ENCODE results near the gene ATP5F1D.
"Not testable (repeated sequence)": the region's sequence is repeated elsewhere in the genome, so short reads cannot be mapped to it uniquely, and the experiment has no call there.

ATP5F1D gene

DNA sequence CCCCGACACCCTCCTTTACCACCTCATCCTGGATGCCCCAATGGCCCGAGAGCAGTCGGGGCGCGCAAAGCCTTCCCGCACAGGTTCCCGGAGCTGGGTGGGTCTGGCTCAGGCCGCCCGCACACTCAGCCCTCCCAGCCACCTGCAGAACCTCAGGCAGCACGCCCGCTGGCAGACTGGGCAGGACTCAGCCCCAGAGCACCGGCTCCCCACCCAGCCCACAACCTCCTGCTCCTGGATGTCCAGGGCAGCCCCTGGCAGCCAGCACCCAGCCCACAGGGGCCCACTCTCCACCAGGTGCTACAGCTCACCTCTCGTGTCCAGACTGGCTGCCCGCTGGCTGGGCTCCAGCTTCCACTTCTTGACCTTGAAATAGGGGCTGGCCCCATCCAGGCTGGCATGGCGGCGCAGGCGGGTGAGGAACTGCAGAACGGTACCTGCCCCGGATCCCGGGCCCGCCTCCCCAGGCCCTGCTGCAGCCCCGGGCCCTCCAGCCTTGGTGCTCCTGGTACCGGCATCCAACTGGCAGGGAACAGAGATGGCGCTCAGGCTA is 8.4 kb upstream of the ATP5F1D start:
- no peak for DNase-seq

DNA sequence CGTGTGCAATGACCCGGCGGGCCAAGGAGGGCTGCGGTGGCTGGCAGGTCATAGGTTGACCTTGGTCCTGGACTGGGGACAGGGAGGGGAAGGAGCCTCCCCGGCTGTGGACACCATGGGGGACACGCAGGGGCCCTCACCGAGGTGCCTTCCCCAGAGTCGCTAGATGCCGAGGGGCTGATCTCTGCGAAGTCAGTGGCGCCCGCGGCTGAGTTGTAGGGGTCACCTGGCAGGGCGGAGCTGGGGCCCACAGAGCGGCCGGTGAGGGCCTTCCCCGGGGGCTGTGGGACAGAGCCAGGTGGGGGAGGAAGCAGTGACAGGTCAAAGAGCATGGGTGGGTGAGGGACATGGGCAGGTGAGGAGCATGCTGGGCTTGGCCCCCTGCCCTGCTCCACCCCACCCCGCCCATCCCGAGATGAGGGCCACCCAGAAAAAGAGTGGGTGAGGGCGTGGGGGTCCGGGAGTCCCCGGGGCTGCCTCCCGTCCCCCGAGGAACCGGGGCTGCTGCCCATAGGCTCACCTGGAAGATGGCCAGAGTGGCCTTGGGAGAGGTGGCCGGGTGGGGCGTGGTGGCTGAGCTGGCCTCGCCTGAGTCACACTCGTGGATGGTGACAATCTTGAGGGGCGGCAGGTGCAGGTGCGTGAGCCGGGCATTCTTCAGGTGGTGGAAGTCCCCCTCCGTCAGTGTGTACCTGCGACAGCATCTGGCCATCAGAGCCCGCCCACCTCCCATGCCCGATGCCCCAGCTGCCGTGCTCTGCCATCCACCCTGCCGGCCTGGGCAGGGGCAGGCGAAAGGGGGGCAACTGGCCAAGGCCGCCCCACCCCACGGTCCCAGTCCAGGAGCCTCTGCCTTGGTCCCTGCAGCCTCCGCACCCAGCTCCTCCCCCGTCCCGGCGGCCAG is 7.2 kb upstream of the ATP5F1D start:
- DNase-seq = no peak

DNA sequence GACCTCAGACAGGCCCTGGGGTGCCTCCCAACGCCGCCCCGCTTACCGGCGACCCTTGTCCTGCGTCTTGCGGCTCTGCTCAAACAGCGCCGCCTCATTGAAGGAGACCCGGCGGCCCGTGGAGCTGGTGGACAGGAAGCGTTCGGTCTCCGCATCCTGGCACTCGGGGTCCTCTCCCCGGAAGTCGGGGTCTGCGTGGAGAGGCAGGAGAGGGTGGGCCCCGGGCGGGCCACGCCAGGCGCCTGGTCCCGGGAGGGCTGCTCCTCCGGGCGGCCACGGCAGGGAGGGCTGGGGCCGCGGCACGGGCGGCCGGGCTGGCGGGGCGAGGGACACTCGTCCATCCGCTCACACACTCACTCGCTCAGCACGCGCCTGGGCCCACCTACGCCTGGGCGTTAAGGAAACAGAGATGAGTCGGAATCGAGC is 6.6 kb upstream of the ATP5F1D start:
- no peak for DNase-seq

DNA sequence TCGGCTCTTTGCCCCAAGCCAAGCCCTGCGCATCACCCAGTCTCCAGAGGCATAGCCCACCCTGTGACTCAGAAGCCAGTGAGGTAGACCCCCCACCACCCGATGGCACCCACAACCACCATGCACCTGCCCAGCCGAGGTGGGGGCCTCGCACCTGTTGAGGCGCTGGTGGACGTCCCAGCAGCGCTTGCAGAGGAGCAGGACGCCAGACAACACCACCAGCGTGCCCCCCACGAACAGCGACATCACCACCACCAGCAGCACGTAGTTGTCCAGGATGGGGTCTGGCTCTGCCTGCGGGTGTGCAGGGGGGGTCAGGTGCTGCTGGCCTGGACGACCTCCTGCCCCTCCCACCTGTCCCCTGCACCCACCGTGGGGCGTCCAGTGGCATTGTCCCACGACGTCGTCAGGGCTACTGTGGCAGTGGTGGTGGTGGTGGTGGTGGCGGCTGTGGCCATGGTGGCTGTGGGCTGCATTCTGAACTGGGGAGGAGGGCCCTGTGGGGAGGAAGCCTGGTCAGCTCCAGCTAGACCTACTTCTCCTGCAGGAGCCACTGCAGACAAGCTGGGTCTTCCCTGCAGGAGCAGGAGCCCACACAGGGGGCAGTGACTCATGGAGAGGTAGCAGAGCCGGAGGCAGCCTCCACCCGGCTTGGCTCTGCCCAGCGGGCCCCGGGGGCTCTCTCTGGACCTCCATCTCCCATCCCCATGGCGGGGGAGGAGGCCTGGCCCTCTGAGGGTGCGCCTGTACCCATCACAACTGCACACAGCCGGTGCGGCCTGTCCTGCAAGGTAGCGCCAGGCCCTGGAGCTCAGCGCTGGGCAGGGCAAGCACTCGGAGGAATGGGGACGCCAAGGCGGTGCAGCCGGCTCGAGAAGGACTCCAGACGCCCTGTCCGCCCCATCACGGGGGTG is 5.7 kb upstream of the ATP5F1D start:
- DNase-seq = no peak

DNA sequence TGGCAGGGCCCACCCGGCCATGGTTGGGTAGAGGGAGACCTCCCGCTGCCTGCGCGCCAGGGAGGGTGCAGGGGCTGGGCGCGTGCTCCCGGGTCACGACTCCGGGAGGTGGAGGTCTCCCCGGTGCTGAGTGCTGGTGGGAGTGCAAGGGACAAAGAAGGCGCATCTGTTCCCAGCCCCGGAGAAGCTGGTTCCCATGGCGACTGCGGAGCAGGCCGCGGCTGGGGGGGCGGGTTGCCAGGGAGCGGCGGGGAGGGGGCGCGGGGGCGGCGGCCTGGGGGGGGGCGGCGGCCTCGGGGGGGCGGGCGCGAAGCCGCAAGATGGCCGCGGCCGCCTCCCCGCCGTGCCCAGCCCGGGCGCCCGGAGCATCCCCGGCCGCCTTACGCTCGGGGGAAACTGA is 5.0 kb upstream of the ATP5F1D start:
- no peak for DNase-seq

DNA sequence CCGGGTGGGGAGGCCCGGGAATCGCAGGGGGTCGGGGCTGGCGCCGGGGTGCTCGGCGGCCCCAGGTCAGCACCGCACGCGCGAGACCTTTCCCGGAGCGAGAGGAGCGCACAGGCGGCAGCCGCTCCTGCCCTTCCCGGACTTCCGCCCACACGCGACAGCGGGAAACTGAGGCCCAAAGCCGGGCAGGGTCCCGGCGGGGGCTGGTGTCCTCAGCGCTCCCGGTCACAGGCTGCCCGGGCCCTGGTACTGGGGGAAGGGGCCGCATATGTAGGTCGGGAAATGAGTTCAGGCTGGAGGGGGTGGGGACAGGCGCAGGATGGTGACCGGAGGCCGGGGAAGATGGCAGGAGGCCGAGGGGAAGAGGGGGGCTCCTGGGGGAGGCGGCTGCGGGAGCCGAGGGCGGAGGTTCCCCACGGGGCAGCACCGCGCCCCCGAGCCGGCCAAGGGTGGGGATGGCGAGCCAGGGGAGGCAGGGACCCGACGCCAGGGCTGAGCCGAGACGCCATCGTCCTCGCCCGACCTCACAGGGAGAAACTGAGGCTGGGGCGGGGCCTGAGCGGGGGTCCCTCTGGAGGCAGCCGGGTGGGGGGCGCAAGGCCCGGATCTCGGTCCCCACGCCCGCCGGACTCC is 4.4 kb upstream of the ATP5F1D start:
- DNase-seq = no peak

DNA sequence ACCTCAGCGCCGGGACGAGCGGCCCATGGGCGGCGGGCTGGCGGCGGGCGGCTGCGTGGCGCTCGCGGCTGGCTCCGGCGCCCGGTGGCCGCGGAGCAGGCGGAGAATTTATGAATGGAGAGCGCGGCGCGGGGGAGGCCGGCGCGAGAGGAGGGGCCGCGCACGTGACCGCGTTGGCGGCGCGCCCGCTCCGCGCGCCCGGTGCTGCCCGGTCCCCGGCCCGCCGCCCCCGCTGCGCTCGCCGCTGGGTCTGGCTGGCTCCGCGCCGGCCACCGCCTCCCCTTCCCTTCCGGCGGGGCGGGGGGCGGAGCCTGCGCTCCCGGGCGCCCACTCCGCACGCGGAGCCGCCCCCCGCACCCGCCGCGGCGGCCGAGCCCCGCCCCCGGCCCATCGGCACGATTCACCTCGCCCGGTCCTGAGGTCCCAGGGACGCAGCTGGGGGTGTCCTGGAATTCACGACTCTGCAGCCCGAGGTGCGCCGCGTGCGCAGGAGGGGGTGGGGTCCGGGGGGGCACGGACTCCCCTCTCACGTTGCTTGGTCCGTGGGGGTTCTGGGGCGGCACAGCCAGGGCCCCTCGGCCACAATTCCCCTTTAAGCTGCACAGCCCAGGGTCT is 3.7 kb upstream of the ATP5F1D start, which contains the start of gene CBARP:
TSS of gene CBARP (minus strand) at position 252 of the 615 bp plus-strand sequence. CDS start 1,905 bp downstream, outside the sequence.
- DNase-seq = no peak

DNA sequence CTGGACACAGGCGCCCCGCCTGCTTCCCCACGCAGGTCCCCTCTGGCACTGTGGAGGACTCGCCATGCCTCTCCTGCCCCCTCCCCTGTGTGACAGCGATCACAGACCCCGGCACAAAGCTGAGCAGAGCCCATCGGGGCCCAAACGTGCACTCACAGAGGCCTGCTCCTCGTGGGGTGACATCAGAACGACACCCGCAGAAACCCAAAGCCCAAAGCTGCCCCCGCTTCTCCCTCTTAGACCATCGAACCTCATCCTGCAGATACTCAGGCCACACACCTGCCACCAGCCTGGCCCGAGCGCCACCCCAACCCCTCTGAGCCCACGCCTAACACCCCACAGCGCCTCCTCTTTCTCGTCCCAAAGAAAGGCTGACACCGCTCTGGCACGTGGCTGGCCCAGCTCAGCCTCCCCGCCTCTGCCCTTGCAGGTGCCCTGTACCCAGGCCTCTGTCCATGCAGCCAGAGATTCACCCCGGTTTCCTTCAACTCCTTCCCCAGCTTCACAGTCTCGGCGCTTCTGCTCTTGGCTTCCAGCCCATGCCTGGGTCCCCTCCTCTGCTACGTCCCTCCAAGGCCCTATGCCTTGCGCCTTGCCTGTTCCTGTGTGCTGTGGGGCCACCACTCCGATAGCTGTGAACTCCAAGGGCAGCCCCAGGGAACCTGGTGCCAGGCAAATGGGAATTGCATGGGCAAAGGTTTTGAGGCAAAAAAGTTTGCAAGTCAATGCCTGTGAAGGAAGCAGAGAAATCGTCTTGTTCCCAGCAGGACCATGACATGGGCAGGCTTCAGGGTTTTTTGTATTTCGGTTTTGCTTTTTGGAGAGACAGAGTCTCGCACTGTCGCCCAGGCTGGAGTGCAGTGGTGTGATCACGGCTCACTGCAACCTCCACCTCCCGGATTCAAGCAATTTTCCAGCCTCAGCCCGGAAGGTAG is 2.9 kb upstream of the ATP5F1D start:
- DNase-seq = no peak

DNA sequence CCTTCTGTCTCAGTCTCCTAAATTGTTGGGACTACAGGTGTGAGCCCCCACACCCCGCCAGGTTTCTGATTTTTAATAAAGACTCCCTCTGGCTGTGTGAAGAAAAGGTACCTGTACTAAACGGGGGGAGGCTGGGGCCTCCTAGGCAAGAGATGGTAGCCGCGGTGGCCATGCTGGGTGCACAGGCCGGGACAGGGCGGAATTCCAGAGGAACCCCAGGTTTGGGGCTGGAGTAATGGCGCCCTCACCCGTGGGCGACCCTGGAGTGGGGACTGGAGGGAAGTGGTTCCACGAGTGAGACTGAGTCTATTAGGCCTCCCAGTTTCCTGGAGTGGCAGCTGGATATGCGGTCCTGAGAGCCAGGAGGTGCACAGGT is 2.1 kb upstream of the ATP5F1D start:
- no peak for DNase-seq

DNA sequence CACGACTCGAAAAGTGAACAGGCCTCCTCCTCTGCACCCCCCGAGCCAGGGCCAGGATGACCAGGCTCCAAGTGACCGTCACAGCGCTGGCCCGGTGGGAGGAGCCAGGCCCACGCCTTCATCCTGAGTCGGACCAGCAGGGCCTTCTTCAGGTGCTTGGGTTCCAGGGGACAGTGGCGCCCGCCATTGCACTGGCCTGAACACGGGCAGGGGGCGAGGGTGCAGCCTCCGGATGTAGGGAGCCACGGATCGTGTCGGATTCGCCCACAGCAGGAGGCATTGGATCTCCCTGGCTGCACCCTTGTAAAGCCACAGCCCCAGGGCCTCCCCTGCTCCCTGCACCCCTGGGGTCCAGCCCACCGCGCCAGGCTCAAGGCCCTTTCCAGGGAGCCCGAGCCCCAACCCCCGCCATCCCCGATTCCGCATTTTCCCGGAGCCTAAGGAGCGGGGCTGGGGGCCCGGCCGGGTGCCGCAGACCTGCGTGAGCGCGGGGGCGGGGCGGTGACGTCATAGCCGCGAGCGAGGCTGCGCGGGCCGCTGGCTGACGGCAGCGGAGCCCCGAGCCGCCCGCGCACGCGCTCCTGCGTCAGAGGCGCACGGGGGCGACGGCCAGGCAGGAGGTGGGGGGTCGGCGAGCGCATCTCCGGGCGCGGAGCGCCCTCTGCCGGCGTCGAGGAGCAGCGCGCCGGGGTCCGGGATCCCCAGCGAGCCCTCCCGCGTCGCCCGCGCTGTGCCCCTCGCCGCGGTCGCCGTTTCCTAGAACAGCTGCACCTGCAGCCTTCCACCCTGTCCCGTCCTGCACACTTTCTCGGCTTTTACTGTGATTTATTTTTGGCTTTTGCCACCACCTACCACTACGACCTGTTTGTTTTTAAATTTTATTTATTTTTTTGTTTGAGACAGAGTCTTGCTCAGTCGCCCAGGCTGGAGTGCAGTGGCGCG is 1.5 kb upstream of the ATP5F1D start:
- peak; percentile 78 for DNase-seq

DNA sequence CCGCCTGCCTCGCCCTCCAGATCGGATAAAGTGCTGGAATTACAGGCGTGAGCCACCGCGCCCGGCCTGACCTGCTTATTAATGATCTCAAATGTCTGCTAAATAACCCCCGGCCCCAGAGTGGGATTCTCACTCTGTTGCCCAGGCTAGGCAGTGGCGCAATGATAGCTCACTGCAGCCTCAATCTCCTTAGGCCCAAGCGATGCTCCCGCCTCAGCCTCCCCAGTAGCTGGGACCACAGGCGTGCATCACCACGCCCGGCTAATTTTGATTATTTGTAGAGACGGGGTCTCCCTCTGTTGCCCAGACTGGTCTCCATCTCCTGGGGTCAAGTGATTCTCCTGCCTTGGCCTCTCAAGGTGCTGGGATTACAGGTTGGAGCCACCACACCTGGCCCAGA is 626 bp upstream of the ATP5F1D start:
- DNase-seq = no peak

DNA sequence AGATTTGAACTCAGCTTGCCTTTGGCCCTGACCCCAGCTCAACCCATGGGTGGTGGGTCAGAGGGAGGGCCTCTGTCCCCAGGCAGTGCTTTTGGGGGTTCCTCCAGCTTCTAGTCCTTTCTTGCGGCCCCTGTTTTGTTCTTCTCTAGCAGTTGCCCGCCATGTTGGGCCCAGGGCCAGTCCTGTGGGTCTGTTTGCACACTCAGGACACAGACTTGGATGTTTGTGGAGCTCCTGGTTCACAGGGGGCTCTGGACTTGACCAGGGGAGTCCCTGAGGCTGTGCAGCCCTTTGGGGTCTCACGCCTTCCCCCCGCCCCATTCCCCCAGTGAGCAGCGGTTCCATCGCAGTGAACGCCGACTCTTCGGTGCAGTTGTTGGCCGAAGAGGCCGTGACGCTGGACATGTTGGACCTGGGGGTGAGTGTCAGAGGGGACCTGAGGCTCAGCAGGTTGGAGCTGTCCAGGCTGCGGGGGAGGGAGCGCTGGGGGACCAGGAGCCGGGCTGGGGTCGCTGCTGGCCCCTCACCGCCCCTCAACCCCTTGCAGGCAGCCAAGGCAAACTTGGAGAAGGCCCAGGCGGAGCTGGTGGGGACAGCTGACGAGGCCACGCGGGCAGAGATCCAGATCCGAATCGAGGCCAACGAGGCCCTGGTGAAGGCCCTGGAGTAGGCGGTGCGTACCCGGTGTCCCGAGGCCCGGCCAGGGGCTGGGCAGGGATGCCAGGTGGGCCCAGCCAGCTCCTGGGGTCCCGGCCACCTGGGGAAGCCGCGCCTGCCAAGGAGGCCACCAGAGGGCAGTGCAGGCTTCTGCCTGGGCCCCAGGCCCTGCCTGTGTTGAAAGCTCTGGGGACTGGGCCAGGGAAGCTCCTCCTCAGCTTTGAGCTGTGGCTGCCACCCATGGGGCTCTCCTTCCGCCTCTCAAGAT is 2.5 kb downstream of the ATP5F1D start:
- DNase-seq = no peak

DNA sequence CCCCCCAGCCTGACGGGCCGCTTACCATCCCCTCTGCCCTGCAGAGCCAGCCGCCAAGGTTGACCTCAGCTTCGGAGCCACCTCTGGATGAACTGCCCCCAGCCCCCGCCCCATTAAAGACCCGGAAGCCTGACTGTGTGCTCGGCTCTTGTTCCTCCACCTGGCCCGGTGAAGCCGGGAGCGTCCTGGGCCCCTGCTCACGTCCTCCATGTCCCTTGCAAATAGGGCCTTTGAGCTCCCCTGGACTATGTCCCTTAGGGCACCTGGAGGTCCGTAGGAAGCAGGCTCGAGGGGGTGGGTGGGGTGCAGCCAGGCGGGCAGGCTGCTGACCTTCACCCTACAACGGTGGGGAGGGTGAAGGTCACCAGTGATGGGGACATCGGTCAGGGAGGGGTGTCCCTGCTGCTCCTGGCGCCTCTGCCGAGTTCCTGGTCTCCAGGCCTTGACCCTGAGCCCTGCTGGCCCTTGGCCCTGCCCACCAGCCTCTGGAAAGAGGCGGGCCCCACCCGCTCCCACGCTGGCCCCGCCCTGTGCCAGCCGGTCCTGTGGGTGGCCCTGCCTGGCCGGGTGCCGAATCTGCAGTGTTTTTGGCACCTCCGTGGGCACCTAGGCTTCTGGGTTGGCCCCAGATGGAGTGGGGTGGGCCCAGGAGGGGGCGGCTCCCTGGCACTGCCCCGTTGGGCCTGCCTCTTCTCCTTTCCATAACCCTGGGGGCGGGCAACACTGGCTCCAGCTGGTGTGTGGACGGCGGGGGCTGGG is 3.3 kb downstream of the ATP5F1D start:
- DNase-seq = no peak

DNA sequence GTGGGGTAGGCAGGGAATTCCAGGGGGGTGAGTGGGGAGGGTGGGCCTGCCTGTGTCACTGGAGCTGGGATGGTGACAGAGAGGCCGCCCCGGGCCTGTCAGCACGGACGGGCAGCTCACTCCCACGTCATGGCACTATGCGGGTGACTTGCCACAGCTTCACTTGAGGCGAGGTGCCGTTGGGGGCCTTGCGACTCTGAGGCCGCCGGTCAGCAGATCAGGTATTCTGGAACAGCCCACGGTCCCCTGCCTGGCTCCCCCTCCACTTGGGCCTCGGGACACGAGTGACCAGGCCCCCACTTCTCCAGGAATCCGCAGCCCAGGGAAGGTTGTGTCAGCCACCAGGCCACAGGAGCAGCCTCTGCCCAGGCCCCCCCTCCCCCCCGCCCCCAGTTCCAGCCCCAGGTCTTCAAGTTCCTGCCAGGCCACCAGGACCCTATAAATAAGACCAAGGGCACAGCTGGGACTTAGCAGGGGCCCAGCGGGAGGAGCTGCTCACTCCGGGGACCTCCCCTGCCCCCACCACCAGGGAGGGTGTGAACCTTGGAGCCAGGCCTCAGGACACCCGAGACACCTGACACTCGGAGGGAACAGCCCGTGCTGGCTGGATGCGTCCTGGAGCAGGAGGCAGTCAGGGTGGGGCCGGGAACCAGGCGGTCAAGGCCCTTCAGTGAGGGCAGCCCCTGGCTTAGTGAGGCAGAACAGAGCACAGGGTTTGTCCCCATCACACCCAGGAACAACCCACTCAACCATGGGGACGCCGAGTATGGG is 4.1 kb downstream of the ATP5F1D start:
- DNase-seq = no peak

DNA sequence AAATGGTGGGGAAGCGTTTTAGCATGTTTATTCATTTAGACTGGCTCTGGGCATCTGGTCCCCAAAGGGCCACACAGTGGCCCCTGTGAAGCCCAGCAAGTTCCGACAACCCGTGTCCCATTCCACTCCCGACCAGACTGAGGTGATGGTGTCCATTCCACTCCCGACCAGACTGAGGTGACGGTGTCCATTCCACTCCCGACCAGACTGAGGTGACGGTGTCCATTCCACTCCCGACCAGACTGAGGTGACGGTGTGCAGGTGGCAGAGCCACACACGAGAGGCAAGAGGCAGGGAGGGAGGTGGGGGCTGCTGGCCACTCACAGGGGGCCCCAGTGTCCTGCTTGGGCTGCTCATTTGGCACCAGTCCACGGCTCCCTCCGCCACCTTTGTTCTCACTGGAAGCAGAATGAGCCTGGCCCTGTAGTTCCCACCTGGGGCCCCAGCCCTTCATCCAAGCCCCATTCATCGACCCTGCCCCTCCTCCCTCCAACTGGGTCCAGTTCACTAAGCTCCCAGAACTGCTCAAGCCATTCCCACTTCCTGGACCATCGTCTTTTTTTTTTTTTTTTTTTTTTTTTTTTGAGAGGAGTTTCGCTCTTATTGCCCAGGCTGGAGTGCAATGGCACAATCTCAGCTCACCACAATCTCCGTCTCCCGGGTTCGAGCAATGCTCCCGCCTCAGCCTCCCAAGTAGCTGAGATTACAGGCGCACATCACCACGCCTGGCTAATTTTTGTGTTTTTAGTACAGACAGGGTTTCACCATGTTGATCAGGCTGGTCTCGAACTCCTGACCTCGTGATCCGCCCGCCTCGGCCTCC is 4.9 kb downstream of the ATP5F1D start:
- DNase-seq = not testable (repeated sequence)

DNA sequence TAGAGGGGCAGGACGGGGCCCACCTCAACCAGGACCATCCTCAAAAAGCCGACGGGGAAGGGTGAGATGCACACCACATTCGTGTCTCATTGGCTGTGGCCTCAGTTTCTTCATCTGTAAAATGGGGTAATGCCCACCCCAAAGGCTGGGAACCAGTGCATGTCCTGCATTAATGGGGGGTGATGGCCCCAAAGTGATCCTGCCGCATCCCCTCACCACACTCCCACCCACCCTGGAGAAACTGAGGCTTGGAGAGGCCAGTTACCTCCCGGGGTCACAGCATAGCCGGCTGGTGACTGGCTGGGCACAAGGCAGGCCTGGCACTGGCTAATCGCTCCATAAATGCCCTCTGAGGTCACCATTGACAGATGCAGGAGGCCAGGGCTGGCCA is 6.2 kb downstream of the ATP5F1D start:
- no peak for DNase-seq

All from NCI-H2107 (cell line).